Esophagus squamous epithelium (tissue), 4 donors: ENCODE data around the gene GNG12.

ENCODE experiments used
- CTCF ChIP-seq, 6 experiments: fragments of 450-650 bp in 4 of 6; fragments of 200-600 bp in 2 of 6; sonication (generic) in 2 of 6; IDR thresholded peaks; one replicate each; pipeline ENCODE4 v1.5.1; 2016 to 2019; ENCODE audit warnings: antibody characterized with exemption in 6 of 6, mild to moderate bottlenecking in 4 of 6, moderate library complexity in 4 of 6
- POLR2A ChIP-seq, 4 donors: fragments of 450-650 bp; IDR thresholded peaks; one replicate each; pipeline ENCODE4 v1.6.1; 2017; ENCODE audit warnings: antibody characterized with exemption in 4 of 4, mild to moderate bottlenecking in 4 of 4, moderate library complexity in 3 of 4

GRCh38 chr1:67695963-67696362, 137.3 kb downstream of the GNG12 start:
- TF ChIP-seq POLR2A (IDR thresholded peaks at IDR 0.05) (no peak), CTCF (IDR thresholded peaks at IDR 0.05) (no peak)
